Testis (tissue), 2 donors: ENCODE results near the gene SHB.

Source experiments
- POLR2A ChIP-seq: fragments of 450-650 bp; IDR thresholded peaks from one replicate; pipeline ENCODE4 v1.6.1; 2017; ENCODE audit warnings: antibody characterized with exemption, mild to moderate bottlenecking, moderate library complexity
- TF ChIP-seq, protein P1 (sequence below), 3 experiments: fragments of 450-650 bp in 2 of 3; fragments of 200-600 bp in 1 of 3; sonication (generic) in 1 of 3; IDR thresholded peaks; one replicate each; pipeline ENCODE4 v1.5.1; 2016 to 2019; ENCODE audit warnings: antibody characterized with exemption in 3 of 3, mild to moderate bottlenecking in 2 of 3, moderate library complexity in 1 of 3

DNA sequence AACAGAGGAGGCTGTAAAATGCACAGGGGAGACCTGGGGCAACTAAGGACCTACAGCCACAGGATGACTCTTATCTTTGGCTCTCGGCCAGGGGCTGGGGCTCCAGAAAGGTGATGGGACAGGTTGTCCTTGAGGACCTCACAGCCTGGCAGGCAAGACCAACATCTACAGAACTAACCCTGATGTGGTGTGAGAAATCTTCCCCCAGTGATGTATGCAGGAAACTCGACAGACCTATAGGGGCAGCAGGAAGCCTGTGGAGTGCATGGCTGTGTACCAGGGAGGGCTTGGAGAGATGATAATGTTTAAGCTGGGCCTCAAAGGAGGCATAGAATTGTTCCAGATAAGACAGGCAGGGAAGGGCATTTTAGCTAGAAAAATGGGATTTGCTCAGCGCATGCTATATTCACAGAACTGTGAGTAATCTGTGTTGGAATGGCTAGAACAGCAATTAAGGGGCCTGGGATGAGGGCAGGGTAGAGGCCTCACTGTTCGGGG lies 96.6 kb downstream of the SHB start:
- TF ChIP-seq, protein P1, sequence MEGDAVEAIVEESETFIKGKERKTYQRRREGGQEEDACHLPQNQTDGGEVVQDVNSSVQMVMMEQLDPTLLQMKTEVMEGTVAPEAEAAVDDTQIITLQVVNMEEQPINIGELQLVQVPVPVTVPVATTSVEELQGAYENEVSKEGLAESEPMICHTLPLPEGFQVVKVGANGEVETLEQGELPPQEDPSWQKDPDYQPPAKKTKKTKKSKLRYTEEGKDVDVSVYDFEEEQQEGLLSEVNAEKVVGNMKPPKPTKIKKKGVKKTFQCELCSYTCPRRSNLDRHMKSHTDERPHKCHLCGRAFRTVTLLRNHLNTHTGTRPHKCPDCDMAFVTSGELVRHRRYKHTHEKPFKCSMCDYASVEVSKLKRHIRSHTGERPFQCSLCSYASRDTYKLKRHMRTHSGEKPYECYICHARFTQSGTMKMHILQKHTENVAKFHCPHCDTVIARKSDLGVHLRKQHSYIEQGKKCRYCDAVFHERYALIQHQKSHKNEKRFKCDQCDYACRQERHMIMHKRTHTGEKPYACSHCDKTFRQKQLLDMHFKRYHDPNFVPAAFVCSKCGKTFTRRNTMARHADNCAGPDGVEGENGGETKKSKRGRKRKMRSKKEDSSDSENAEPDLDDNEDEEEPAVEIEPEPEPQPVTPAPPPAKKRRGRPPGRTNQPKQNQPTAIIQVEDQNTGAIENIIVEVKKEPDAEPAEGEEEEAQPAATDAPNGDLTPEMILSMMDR (IDR thresholded peaks at IDR 0.05): no peak
- TF ChIP-seq POLR2A: no peak
